Ovary (tissue), 3 donors: ENCODE data around the gene RANBP1.

Experiments
- CTCF ChIP-seq, 3 donors: fragments of 450-650 bp in 2 of 3; fragments of 200-600 bp in 1 of 3; IDR thresholded peaks; one replicate each; pipeline versions ENCODE4 v1.5.1 to v1.8.0; 2016 to 2022; ENCODE audit warnings: antibody characterized with exemption in 3 of 3, mild to moderate bottlenecking in 1 of 3
- EP300 ChIP-seq: sonication (generic); formaldehyde crosslinking; IDR thresholded peaks from one replicate; pipeline ENCODE4 v1.6.1; 2017; ENCODE audit warnings: antibody characterized with exemption
- donor health status: DM: no; HTN: no; CAD: no.

GRCh38 chr22:20147237-20147988 is 31.5 kb downstream of the RANBP1 start:
- TF ChIP-seq CTCF (IDR thresholded peaks at IDR 0.05), result no peak
- TF ChIP-seq EP300, result no peak
